HCT116 (cell line): Measurements from ENCODE around the gene XPC. TPM values are rescaled to one million over a fixed set of nuclear protein-coding genes. Genes with fewer than 3 reads are reported as not detected.

Source experiments
- ATAC-seq: fragments of 200-7000 bp; cut with Tn5 transposase; 2 replicates; pipeline ENCODE4 v1.9.1; 2020; ENCODE audit warnings: mild to moderate bottlenecking, moderate library complexity
- Bru-seq: library from RNA; stranded (reverse); fragments of 400-500 nt; gene quantifications from one replicate; lab custom pipeline; 2021; lab: Mats Ljungman, UMichigan
- BruChase-seq, 2 experiments: library from RNA; stranded (reverse); fragments of 400-500 nt; gene quantifications; one replicate each; lab custom pipeline; 2021; lab: Mats Ljungman, UMichigan
- BruUV-seq: library from RNA; stranded (reverse); fragments of 400-500 nt; replicated peaks from 2 replicates; lab custom pipeline; 2021; lab: Mats Ljungman, UMichigan
- CTCF ChIA-PET: fragments of 300-600 bp; sonication (Branson Sonifier 250); formaldehyde crosslinking; loops from one replicate; lab custom pipeline; 2021; ENCODE audit warnings: antibody characterized with exemption; lab: Charles Lee
- POLR2A ChIA-PET: fragments of 300-600, 350-600 bp; sonication (Branson Sonifier 250); formaldehyde crosslinking; loops from one replicate; lab custom pipeline; 2021; ENCODE audit warnings: antibody characterized with exemption; lab: Charles Lee
- RAD21 ChIA-PET, 2 experiments: fragments of 300-600 bp; sonication (Branson Sonifier 250); formaldehyde crosslinking; loops; one replicate each; lab custom pipeline; 2023; ENCODE audit warnings: low total read pairs in 2 of 2; ENCODE audit not compliant: uncharacterized antibody in 2 of 2, unreplicated experiment in 2 of 2, low non-redundant PET in 1 of 2; lab: Charles Lee
- DNase-seq: peaks from one replicate; pipeline ENCODE4 v3.0.0-alpha.2; 2010; ENCODE audit warnings: low read depth, low spot score
- H2AFZ ChIP-seq: fragments of 200-600 bp; shearing (Covaris generic), sonication (generic); 2 replicates; pipeline ENCODE4 v1.6.1; 2017; ENCODE audit warnings: low read depth, mixed run types, mixed read lengths, antibody characterized with exemption, low read length; ENCODE audit not compliant: poor library complexity, severe bottlenecking
- H3K27ac ChIP-seq: 2 replicates; pipeline ENCODE4 v1.5.1; 2012; ENCODE audit warnings: low read depth, low read length
- H3K27me3 ChIP-seq: fragments of 200-600 bp; sonication (generic); 2 replicates; pipeline ENCODE4 v1.6.1; 2016; ENCODE audit warnings: mixed run types, low read length, mixed read lengths; ENCODE audit not compliant: insufficient read depth
- H3K36me3 ChIP-seq, 2 experiments: fragments of 200-500 bp in 1 of 2; fragments of 200-600 bp in 1 of 2; sonication (Bioruptor generic) in 1 of 2; sonication (generic) in 1 of 2; 2 replicates each; pipeline versions ENCODE4 v1.5.1 to v1.6.1; 2014 to 2016; ENCODE audit warnings: low read length in 2 of 2, inconsistent platforms in 1 of 2, mixed read lengths in 1 of 2, mixed run types in 1 of 2; ENCODE audit not compliant: insufficient read depth in 2 of 2, control insufficient read depth in 1 of 2
- H3K4me1 ChIP-seq, 2 experiments: fragments of 200-600 bp in 1 of 2; sonication (generic) in 1 of 2; 2 replicates each; pipeline versions ENCODE4 v1.5.1 to v1.6.1; 2012 to 2017; ENCODE audit warnings: low read length in 2 of 2, inconsistent platforms in 1 of 2, mild to moderate bottlenecking in 1 of 2, mixed read lengths in 1 of 2, mixed run types in 1 of 2, moderate library complexity in 1 of 2; ENCODE audit not compliant: insufficient read depth in 2 of 2, control insufficient read depth in 1 of 2
- H3K4me2 ChIP-seq: fragments of 200-600 bp; sonication (generic); 2 replicates; pipeline ENCODE4 v1.6.1; 2017; ENCODE audit warnings: mixed run types, low read length, mixed read lengths
- H3K4me3 ChIP-seq, 2 experiments: fragments of 200-600 bp in 1 of 2; sonication (generic) in 1 of 2; replicated peaks in 1 of 2; 2 replicates each; pipeline ENCODE4 v1.5.1; 2011 to 2016; ENCODE audit warnings: low read length in 2 of 2, control low read depth in 1 of 2, low read depth in 1 of 2, mild to moderate bottlenecking in 1 of 2, mixed read lengths in 1 of 2, mixed run types in 1 of 2
- H3K79me2 ChIP-seq: fragments of 200-600 bp; sonication (generic); 2 replicates; pipeline ENCODE4 v1.6.1; 2017; ENCODE audit warnings: mild to moderate bottlenecking, mixed run types, low read length, moderate library complexity, mixed read lengths; ENCODE audit not compliant: insufficient read depth
- H3K9ac ChIP-seq: fragments of 200-600 bp; sonication (generic); 2 replicates; pipeline ENCODE4 v1.6.1; 2016; ENCODE audit warnings: low read length, mixed read lengths
- H3K9me2 ChIP-seq: fragments of 200-600 bp; sonication (generic), shearing (Covaris generic); 2 replicates; pipeline ENCODE4 v1.6.1; 2017; ENCODE audit warnings: mixed run types, mild to moderate bottlenecking, moderate library complexity; ENCODE audit not compliant: insufficient read depth
- H3K9me3 ChIP-seq, 2 experiments: fragments of 200-500 bp in 1 of 2; fragments of 200-600 bp in 1 of 2; sonication (Bioruptor generic) in 1 of 2; sonication (generic) in 1 of 2; 2 replicates each; pipeline ENCODE4 v1.6.1; 2014 to 2017; ENCODE audit warnings: low read length in 2 of 2, mixed read lengths in 2 of 2, inconsistent platforms in 1 of 2, low read depth in 1 of 2, mild to moderate bottlenecking in 1 of 2, mixed run types in 1 of 2, moderate library complexity in 1 of 2; ENCODE audit not compliant: control insufficient read depth in 1 of 2, insufficient read depth in 1 of 2
- H4K20me1 ChIP-seq: fragments of 200-600 bp; sonication (generic), shearing (Covaris generic); 2 replicates; pipeline ENCODE4 v1.6.1; 2017; ENCODE audit warnings: mixed run types, mild to moderate bottlenecking, moderate library complexity; ENCODE audit not compliant: insufficient read depth
- CBX3 ChIP-seq: IDR thresholded peaks from 2 replicates; pipeline ENCODE4 v1.6.1; 2012; ENCODE audit warnings: low read depth
- CTCF ChIP-seq, 3 experiments: fragments of 200-600 bp in 1 of 3; sonication (generic) in 1 of 3; IDR thresholded peaks in 2 of 3; conservative IDR thresholded peaks in 1 of 3; 2 replicates each; pipeline ENCODE4 v1.5.1; 2012 to 2017; ENCODE audit warnings: low read depth in 2 of 3, low read length in 2 of 3, antibody characterized with exemption in 1 of 3, borderline replicate concordance in 1 of 3, control low read depth in 1 of 3, mild to moderate bottlenecking in 1 of 3, mixed read lengths in 1 of 3, mixed run types in 1 of 3, moderate library complexity in 1 of 3; ENCODE audit not compliant: insufficient read depth in 1 of 3
- ELF1 ChIP-seq: IDR thresholded peaks from 2 replicates; pipeline ENCODE4 v1.6.1; 2012; ENCODE audit warnings: low read depth, borderline replicate concordance
- EZH2 ChIP-seq: fragments of 200-600 bp; sonication (generic); IDR thresholded peaks from 2 replicates; pipeline ENCODE4 v1.6.1; 2017; ENCODE audit warnings: antibody characterized with exemption, mixed run types
- EZH2phosphoT487 ChIP-seq: fragments of 200-600 bp; IDR thresholded peaks from 2 replicates; pipeline ENCODE4 v1.6.1; 2018; ENCODE audit warnings: antibody characterized with exemption, borderline replicate concordance
- JUND ChIP-seq: IDR thresholded peaks from 2 replicates; pipeline ENCODE4 v1.6.1; 2012
- POLR2AphosphoS5 ChIP-seq: IDR thresholded peaks from 2 replicates; pipeline ENCODE4 v1.6.1; 2011; ENCODE audit warnings: mild to moderate bottlenecking, low read depth, low read length, moderate library complexity
- RAD21 ChIP-seq: IDR thresholded peaks from 2 replicates; pipeline ENCODE4 v1.6.1; 2012; ENCODE audit warnings: low read depth, mild to moderate bottlenecking
- SIN3A ChIP-seq: IDR thresholded peaks from 2 replicates; pipeline ENCODE4 v1.6.1; 2012; ENCODE audit warnings: low read depth
- SRF ChIP-seq: IDR thresholded peaks from 2 replicates; pipeline ENCODE4 v1.6.1; 2012; ENCODE audit warnings: low read depth
- YY1 ChIP-seq: IDR thresholded peaks from 2 replicates; pipeline ENCODE4 v1.6.1; 2011; ENCODE audit warnings: low read length, low read depth, moderate library complexity, mild to moderate bottlenecking; ENCODE audit not compliant: insufficient replicate concordance; ENCODE audit errors: extremely low read depth
- ZFX ChIP-seq: fragments of 450-650 bp; IDR thresholded peaks from 2 replicates; pipeline ENCODE4 v1.6.1; 2017
- intact Hi-C: fragments of 100-400 bp; cut with micrococcal nuclease; formaldehyde crosslinking; loops from 2 replicates; pipeline ENCODE4 v1.10.0; 2022
- long read RNA-seq: library from polyadenylated mRNA; unstranded; transcript quantifications from one replicate; pipeline ENCODE4 v2.0.0, GENCODE V29; 2021; ENCODE audit not compliant: unreplicated experiment
- polyA plus RNA-seq: library from polyadenylated mRNA; unstranded; fragments of >200 nt; gene quantifications from 2 replicates; pipeline ENCODE4 v1.2.1, GENCODE V29; 2012; ENCODE audit warnings: missing spikeins
- total RNA-seq: library from RNA; stranded (reverse); gene quantifications from one replicate; pipeline ENCODE4 v1.2.1, GENCODE V29; 2021; ENCODE audit not compliant: unreplicated experiment
- TF ChIP-seq, protein P1 (sequence below): IDR thresholded peaks from 2 replicates; pipeline ENCODE4 v1.6.1; 2011; ENCODE audit warnings: mild to moderate bottlenecking, low read length, moderate library complexity; ENCODE audit not compliant: insufficient replicate concordance; ENCODE audit errors: extremely low read depth
- TF ChIP-seq, protein P2 (sequence below): IDR thresholded peaks from 2 replicates; pipeline ENCODE4 v1.6.1; 2012; ENCODE audit warnings: low read depth
- TF ChIP-seq, protein P3 (sequence below): IDR thresholded peaks from 2 replicates; pipeline ENCODE4 v1.6.1; 2012

Gene XPC
- total RNA-seq = 29.5 TPM
- polyA plus RNA-seq = 21.6 and 22.6 TPM in 2 replicates
- percentile 85 among the genes with signal in this experiment for Bru-seq, nascent RNA
- BruChase-seq, experiment 1, labeled RNA remaining after a 6-hour chase = percentile 79 among the genes with signal in this experiment
- BruChase-seq, experiment 2, labeled RNA remaining after a 2-hour chase = percentile 87 among the genes with signal in this experiment
- long read RNA-seq, transcript XPC-201 (16 exons, 3,832 nt) = major isoform, 20 of 67 reads
- long read RNA-seq, partial matches to known transcripts = 41 of 67 reads
- long read RNA-seq, other reads (novel, unspliced or antisense) = 6 of 67 reads

DNA sequence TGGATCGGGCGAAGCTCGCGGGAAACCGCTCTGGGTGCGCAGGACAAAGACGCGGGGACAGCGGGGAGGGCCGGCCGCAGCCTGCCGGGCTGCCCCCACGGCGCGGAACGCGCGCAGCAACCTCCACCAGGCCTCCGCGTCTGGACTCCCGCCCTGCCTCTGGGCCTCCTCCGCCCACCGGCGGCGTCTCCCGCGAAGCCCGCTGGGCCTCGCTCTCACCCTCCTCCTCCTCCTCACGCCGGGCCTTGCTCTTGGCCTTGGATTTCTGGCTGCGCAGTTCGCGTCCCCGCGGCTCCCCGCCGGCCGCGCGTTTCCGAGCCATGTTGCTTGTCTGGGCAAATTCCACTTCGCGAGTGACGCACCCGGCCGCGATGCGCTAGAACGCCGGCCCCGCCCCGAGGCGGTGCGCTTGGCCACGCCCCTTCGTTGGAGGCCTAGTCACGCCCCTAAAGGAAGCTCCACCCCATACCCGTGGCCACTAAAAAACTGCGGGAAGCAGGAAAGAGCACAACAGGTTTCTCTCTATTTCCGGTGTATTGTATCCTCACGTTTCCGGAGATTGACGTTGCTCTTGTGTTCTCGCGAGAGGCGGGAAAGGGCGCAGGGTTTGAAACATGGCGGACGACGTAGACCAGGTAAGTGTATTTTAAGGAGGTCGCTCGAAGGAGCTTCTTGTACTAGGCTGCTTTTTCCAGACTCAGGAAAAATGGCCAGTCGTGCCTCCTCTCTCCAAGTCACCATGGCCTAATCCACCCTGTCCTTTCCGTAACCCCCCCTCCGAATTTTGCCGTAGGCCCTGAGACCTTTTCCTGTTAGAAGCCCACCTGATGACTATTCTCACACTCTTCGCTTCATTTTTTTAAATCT is at the start of gene XPC, which contains the start of gene LSM3:
TSS of gene XPC (minus strand) at position 355 of the 867 bp plus-strand sequence. CDS start at position 322, 33 bp downstream.
TSS of gene LSM3 (plus strand) at position 571 of the 867 bp plus-strand sequence. CDS start at position 615, 44 bp downstream.
- intact Hi-C loops = loop anchor here (5.0 kb wide), 1 partner anchor 51 kb away; the partner anchor contains the start of gene TMEM43
- peaks cover 95% of the 10 kb centered on the region for H3K79me2 ChIP-seq
- ATAC-seq = peak; percentile 96
- peak within 1 kb of the TSS; percentile 96 for H3K4me2 ChIP-seq
- ChIA-PET RAD21 (interaction anchor here (0.6 to 1.3 kb wide), 2 partner anchors 54 kb away, joined by 3 read pairs; partner anchors contain the start of genes CHCHD4 (in 2 of the 2) and TMEM43 (in 2 of the 2)), POLR2A (interaction anchor here (0.7 to 2.1 kb wide), 8 partner anchors 9 to 54 kb away, joined by 3 to 18 read pairs (median 4); partner anchors contain the start of genes CHCHD4 and TMEM43), CTCF (interaction anchor here (0.9 to 1.2 kb wide), 3 partner anchors 25 to 282 kb away, joined by 3 to 13 read pairs (median 5); partner anchors contain the start of genes CHCHD4 and TMEM43)
- peak within 1 kb of the TSS; percentile 90 for H3K9ac ChIP-seq
- no peaks in the 10 kb centered on the region for H3K9me3 ChIP-seq
- H2AFZ ChIP-seq = no peak within 1 kb of the TSS
- peak within 1 kb of the TSS; percentile 84 to 97 for H3K4me3 ChIP-seq
- H3K27me3 ChIP-seq = no peaks in the 10 kb centered on the region
- H3K9me2 ChIP-seq = no peaks in the 10 kb centered on the region
- H4K20me1 ChIP-seq = no peaks in the 10 kb centered on the region
- peaks cover 14 to 17% of the 10 kb centered on the region in 2 experiments; a peak in 3 of 4 replicates for H3K36me3 ChIP-seq
- BruUV-seq = no TSS peak
- H3K4me1 ChIP-seq = peaks cover 10 to 14% of the 10 kb centered on the region in 2 experiments; a peak in 3 of 4 replicates
- DNase-seq = peak; percentile 98
- peak within 1 kb of the TSS; percentile 86 for H3K27ac ChIP-seq
- peak; percentile 94 for TF ChIP-seq ZFX
- TF ChIP-seq, protein P1, sequence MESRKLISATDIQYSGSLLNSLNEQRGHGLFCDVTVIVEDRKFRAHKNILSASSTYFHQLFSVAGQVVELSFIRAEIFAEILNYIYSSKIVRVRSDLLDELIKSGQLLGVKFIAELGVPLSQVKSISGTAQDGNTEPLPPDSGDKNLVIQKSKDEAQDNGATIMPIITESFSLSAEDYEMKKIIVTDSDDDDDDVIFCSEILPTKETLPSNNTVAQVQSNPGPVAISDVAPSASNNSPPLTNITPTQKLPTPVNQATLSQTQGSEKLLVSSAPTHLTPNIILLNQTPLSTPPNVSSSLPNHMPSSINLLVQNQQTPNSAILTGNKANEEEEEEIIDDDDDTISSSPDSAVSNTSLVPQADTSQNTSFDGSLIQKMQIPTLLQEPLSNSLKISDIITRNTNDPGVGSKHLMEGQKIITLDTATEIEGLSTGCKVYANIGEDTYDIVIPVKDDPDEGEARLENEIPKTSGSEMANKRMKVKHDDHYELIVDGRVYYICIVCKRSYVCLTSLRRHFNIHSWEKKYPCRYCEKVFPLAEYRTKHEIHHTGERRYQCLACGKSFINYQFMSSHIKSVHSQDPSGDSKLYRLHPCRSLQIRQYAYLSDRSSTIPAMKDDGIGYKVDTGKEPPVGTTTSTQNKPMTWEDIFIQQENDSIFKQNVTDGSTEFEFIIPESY = peak; percentile 98
- TF ChIP-seq SRF = peak; percentile 78; the same call in 1 of the 2 replicates
- TF ChIP-seq POLR2AphosphoS5 = peak; percentile 90
- no peak for TF ChIP-seq RAD21
- peak; percentile 76 for TF ChIP-seq SIN3A
- TF ChIP-seq EZH2phosphoT487 = no peak
- peak; percentile 96 for TF ChIP-seq YY1
- TF ChIP-seq JUND = no peak
- TF ChIP-seq, protein P2, sequence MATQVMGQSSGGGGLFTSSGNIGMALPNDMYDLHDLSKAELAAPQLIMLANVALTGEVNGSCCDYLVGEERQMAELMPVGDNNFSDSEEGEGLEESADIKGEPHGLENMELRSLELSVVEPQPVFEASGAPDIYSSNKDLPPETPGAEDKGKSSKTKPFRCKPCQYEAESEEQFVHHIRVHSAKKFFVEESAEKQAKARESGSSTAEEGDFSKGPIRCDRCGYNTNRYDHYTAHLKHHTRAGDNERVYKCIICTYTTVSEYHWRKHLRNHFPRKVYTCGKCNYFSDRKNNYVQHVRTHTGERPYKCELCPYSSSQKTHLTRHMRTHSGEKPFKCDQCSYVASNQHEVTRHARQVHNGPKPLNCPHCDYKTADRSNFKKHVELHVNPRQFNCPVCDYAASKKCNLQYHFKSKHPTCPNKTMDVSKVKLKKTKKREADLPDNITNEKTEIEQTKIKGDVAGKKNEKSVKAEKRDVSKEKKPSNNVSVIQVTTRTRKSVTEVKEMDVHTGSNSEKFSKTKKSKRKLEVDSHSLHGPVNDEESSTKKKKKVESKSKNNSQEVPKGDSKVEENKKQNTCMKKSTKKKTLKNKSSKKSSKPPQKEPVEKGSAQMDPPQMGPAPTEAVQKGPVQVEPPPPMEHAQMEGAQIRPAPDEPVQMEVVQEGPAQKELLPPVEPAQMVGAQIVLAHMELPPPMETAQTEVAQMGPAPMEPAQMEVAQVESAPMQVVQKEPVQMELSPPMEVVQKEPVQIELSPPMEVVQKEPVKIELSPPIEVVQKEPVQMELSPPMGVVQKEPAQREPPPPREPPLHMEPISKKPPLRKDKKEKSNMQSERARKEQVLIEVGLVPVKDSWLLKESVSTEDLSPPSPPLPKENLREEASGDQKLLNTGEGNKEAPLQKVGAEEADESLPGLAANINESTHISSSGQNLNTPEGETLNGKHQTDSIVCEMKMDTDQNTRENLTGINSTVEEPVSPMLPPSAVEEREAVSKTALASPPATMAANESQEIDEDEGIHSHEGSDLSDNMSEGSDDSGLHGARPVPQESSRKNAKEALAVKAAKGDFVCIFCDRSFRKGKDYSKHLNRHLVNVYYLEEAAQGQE = no peak
- TF ChIP-seq CBX3 = no peak
- no peak for TF ChIP-seq CTCF (IDR thresholded peaks at IDR 0.05 in 2 of 3, conservative IDR thresholded peaks at IDR 0.05 in 1 of 3; ENCODE audit: borderline replicate concordance in 1 of 3, insufficient read depth in 1 of 3, low read depth in 2 of 3, low read length in 2 of 3)
- TF ChIP-seq ELF1 = peak; percentile 84
- no peak for TF ChIP-seq EZH2
- TF ChIP-seq, protein P3, sequence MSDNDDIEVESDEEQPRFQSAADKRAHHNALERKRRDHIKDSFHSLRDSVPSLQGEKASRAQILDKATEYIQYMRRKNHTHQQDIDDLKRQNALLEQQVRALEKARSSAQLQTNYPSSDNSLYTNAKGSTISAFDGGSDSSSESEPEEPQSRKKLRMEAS = peak; percentile 76
